Ascending aorta (tissue), 2 donors: ENCODE results near the gene ABI3BP. TPM values are rescaled to one million over a fixed set of nuclear protein-coding genes. Genes with fewer than 3 reads are reported as not detected.

Experiments used
- DNase-seq, 2 donors: peaks; one replicate each; pipeline ENCODE4 v3.0.0-alpha.2; 2019; ENCODE audit warnings: low spot score in 2 of 2
- H3K27ac ChIP-seq, 2 donors: fragments of 200-600 bp; sonication (generic); one replicate each; pipeline ENCODE4 v1.5.1; 2016 to 2017; ENCODE audit warnings: mild to moderate bottlenecking in 1 of 2
- H3K27me3 ChIP-seq: fragments of 200-600 bp; sonication (generic); one replicate; pipeline ENCODE4 v1.5.1; 2017
- H3K36me3 ChIP-seq, 2 donors: fragments of 200-600 bp; sonication (generic); one replicate each; pipeline ENCODE4 v1.5.1; 2016
- H3K4me1 ChIP-seq, 2 donors: fragments of 200-600 bp; sonication (generic); one replicate each; pipeline ENCODE4 v1.5.1; 2016 to 2017; ENCODE audit warnings: mild to moderate bottlenecking in 1 of 2
- H3K4me3 ChIP-seq, 2 donors: fragments of 200-600 bp; sonication (generic); one replicate each; pipeline ENCODE4 v1.5.1; 2016 to 2017; ENCODE audit warnings: mild to moderate bottlenecking in 1 of 2
- H3K9me3 ChIP-seq, 2 donors: fragments of 200-600 bp; sonication (generic); one replicate each; pipeline ENCODE4 v1.5.1; 2016
- intact Hi-C: fragments of 100-400 bp; cut with DNase I; formaldehyde crosslinking; loops from one replicate; pipeline ENCODE4 v1.15.1; 2023
- total RNA-seq: library from RNA; depleted of rRNA; stranded (reverse); fragments of >200 nt; gene quantifications from one replicate; pipeline ENCODE4 v1.1.0, GENCODE V29; 2016
- TF ChIP-seq, protein P1 (sequence below), 3 experiments: fragments of 200-600 bp in 2 of 3; fragments of 450-650 bp in 1 of 3; sonication (generic) in 2 of 3; IDR thresholded peaks; one replicate each; pipeline ENCODE4 v1.5.1; 2016 to 2019; ENCODE audit warnings: antibody characterized with exemption in 3 of 3, mild to moderate bottlenecking in 1 of 3, moderate library complexity in 1 of 3

Gene ABI3BP
- total RNA-seq, 1 donor from 2014 or later = 54.2 TPM

DNA sequence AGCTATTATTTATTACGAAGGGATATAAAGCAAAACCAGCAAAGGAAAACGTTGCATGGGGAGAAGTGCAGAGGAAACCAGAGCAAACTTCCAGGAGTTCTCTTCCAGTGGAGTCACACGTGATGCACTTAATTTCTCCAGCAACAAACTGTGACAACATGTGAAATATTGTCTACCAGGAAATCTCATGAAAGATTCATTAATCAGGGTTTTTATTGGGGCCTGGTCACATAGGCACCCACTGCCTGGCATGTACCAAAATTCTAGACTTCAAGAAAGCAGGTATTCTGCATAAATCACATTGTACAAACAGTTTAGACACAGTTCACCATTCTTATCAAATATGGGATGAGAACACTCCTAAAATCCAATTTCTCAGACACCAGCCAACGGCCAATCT is 289.4 kb downstream of the ABI3BP start:
- Histone ChIP-seq H3K36me3 (no peaks in the 10 kb centered on the region), H3K4me3 (no peak overlapping the region), H3K27ac (no peak overlapping the region), H3K4me1 (peaks cover 0 to 4% of the 10 kb centered on the region in 2 donors), H3K9me3 (no peaks in the 10 kb centered on the region), H3K27me3 (no peaks in the 10 kb centered on the region)
- no peak for DNase-seq
- intact Hi-C loops = no loop called here
- TF ChIP-seq, protein P1, sequence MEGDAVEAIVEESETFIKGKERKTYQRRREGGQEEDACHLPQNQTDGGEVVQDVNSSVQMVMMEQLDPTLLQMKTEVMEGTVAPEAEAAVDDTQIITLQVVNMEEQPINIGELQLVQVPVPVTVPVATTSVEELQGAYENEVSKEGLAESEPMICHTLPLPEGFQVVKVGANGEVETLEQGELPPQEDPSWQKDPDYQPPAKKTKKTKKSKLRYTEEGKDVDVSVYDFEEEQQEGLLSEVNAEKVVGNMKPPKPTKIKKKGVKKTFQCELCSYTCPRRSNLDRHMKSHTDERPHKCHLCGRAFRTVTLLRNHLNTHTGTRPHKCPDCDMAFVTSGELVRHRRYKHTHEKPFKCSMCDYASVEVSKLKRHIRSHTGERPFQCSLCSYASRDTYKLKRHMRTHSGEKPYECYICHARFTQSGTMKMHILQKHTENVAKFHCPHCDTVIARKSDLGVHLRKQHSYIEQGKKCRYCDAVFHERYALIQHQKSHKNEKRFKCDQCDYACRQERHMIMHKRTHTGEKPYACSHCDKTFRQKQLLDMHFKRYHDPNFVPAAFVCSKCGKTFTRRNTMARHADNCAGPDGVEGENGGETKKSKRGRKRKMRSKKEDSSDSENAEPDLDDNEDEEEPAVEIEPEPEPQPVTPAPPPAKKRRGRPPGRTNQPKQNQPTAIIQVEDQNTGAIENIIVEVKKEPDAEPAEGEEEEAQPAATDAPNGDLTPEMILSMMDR (IDR thresholded peaks at IDR 0.05) = no peak

DNA sequence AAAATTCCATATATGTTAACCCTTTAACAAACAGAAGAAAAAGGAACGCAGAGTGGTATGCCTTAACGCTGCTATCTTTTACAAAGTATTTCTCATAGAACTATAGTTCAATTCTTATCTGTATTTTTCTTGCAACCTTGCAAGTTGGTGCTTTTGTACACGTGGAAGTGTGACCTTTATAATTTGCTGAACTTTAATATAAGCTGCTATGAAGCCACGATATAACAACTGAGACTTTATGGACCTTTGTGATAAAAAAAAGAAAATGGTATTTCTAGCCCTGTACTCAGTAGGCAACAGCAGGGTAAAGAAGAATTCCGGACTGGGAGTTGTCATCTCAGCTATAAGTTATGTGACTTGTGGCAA is 290.3 kb downstream of the ABI3BP start:
- Histone ChIP-seq H3K27me3 (no peaks in the 10 kb centered on the region), H3K4me1 (no peaks in the 10 kb centered on the region), H3K9me3 (no peaks in the 10 kb centered on the region), H3K27ac (no peak overlapping the region), H3K4me3 (no peak overlapping the region), H3K36me3 (no peaks in the 10 kb centered on the region)
- TF ChIP-seq, protein P1 (IDR thresholded peaks at IDR 0.05) = no peak
- DNase-seq = no peak
- intact Hi-C loops = no loop called here

DNA sequence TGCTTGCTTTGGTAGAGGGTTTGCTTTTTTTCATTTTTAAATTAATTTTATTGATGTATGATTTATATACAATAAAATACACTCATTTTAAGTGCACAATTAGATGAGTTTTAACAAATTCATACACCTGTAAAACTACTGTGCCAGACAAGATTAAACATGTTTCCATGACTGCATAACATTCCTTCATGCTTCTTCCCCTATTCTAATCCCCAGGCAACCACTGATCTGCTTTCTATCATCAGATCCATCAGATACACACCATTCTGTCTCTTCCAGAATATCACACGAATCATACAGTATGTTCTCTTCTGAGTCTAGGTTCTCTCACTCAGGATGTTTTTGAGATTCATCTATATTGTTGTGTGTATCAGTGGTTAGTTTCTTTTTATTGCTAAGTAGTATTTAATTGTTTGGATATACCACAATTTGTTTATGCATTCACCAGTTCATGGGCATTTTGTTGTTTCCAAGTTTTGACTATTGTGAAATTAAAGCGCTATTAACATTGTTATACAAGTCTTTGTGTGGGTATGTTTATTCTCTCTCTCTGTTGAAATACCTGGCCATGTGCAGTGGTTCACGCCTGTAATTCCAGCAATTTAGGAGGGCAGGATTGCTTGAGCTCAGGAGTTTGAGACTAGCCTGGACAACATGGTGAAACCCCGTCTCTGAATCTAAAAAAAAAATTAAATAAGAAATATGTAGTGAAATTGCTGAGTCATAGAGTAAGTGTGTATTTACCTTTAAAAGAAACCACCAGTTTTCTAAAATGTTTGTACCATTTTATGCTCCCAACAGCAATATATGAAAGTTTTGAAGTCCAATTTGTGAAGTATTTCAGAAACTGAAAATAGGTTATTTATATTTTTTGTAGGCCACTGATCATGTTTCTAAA is 290.9 kb downstream of the ABI3BP start:
- intact Hi-C loops = no loop called here
- Histone ChIP-seq H3K4me3 (no peak overlapping the region), H3K36me3 (no peaks in the 10 kb centered on the region), H3K27me3 (no peaks in the 10 kb centered on the region), H3K4me1 (no peaks in the 10 kb centered on the region), H3K27ac (no peak overlapping the region), H3K9me3 (no peaks in the 10 kb centered on the region)
- TF ChIP-seq, protein P1 (IDR thresholded peaks at IDR 0.05) = no peak
- no peak for DNase-seq

DNA sequence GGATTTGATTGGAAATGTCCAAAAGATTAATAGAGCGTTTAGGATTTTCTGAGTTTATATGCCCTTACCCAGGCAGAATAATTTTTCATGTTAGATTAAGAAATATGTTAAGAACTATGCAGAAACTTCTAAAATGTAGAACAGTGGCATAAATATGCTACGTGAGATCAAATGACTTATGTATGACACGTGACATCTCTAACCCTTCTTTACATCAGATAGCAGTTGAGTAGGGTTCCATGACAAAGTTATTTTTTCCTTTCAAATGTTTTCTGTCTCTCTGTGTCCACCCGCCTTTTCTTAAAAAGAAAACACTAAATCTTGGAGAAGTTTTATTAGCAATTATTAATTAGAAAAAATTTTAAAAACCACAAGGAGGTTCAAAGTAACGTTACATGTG is 292.5 kb downstream of the ABI3BP start:
- no peaks in the 10 kb centered on the region for H3K36me3 ChIP-seq
- intact Hi-C loops = no loop called here
- DNase-seq = no peak
- H3K9me3 ChIP-seq = no peaks in the 10 kb centered on the region
- H3K4me3 ChIP-seq = no peak overlapping the region
- H3K27me3 ChIP-seq = no peaks in the 10 kb centered on the region
- no peak overlapping the region for H3K27ac ChIP-seq
- TF ChIP-seq, protein P1 (IDR thresholded peaks at IDR 0.05) = no peak
- no peaks in the 10 kb centered on the region for H3K4me1 ChIP-seq
